SU-DHL-6 (cell line): ENCODE results near the gene ANXA8.
"Not testable (repeated sequence)": the region's sequence is repeated elsewhere in the genome, so short reads cannot be mapped to it uniquely, and the experiment has no call there.

Experiments
- CTCF ChIP-seq: fragments of 200-600 bp; sonication (generic); IDR thresholded peaks from one replicate; pipeline ENCODE4 v1.5.1; 2017; ENCODE audit warnings: antibody characterized with exemption, mild to moderate bottlenecking, low read length, moderate library complexity; ENCODE audit not compliant: insufficient read depth, poor library complexity, severe bottlenecking
- EZH2phosphoT487 ChIP-seq: fragments of 200-600 bp; sonication (generic), shearing (Covaris generic); conservative IDR thresholded peaks from 2 replicates; pipeline ENCODE4 v1.6.1; 2018; ENCODE audit warnings: mild to moderate bottlenecking, antibody characterized with exemption, low read length, moderate library complexity, mixed read lengths

- TF ChIP-seq CTCF, EZH2phosphoT487: not testable (repeated sequence)
These were observed 5.8 kb downstream of the ANXA8 start for GRCh38 chr10:47478114-47478513.
